PC-9 (cell line): ENCODE results near the gene NUP205.

Source experiments
- EZH2 ChIP-seq: fragments of 200-600 bp; sonication (generic); IDR thresholded peaks from 2 replicates; pipeline ENCODE4 v1.8.0; 2017; ENCODE audit warnings: antibody characterized with exemption, low read depth
- TF ChIP-seq, protein P1 (sequence below): fragments of 200-600 bp; sonication (generic); conservative IDR thresholded peaks from 2 replicates; pipeline ENCODE4 v1.6.1; 2017; ENCODE audit warnings: mixed run types, antibody characterized with exemption, mild to moderate bottlenecking, moderate library complexity

DNA sequence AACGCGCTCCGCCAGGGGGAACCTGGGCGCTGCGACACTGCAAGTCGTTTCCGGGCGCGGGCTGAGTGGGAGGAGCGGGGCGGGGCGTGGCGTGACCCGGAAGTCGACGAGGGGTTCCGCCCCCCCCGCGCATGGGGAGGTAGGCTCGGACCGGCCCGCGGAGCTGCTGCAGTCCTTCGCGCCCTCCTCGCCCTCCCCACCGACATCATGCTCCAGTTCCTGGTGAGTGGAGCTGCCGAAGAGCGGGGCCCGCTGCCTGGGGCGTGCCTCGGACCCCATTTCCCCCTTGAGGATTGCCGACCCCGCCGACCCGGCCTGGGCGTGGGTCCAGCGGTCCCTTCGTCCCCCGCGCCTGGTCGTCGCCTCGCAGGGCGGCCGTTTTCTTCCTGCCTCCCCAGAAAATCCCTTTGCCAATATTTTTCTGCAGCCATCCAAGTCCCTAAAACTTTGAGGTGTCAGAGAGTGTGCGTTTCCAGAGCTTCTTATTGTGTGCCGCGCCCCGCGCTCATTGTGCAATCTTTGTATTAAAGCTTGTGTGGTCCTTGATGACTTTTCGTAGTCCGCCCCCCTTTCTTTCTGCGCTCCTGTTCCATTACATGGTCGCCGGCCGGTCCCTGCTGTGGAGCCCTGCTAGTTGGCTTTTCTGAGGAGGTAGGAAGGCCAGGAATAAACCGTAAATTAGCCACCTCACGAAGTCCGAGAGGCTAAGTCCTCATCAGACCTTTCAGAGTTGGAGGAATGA, 104.8 kb downstream of the NUP205 start, which contains the start of gene STMP1:
- TF ChIP-seq EZH2, result no peak
- TF ChIP-seq, protein P1, sequence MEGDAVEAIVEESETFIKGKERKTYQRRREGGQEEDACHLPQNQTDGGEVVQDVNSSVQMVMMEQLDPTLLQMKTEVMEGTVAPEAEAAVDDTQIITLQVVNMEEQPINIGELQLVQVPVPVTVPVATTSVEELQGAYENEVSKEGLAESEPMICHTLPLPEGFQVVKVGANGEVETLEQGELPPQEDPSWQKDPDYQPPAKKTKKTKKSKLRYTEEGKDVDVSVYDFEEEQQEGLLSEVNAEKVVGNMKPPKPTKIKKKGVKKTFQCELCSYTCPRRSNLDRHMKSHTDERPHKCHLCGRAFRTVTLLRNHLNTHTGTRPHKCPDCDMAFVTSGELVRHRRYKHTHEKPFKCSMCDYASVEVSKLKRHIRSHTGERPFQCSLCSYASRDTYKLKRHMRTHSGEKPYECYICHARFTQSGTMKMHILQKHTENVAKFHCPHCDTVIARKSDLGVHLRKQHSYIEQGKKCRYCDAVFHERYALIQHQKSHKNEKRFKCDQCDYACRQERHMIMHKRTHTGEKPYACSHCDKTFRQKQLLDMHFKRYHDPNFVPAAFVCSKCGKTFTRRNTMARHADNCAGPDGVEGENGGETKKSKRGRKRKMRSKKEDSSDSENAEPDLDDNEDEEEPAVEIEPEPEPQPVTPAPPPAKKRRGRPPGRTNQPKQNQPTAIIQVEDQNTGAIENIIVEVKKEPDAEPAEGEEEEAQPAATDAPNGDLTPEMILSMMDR, result peak; percentile 89
